ENCODE results near the gene TLR8. TPM values are rescaled to one million over a fixed set of nuclear protein-coding genes. Genes with fewer than 3 reads are reported as not detected.

Gene TLR8
- total RNA-seq, 1 donor from 2014 or later: 1.5 TPM

DNA sequence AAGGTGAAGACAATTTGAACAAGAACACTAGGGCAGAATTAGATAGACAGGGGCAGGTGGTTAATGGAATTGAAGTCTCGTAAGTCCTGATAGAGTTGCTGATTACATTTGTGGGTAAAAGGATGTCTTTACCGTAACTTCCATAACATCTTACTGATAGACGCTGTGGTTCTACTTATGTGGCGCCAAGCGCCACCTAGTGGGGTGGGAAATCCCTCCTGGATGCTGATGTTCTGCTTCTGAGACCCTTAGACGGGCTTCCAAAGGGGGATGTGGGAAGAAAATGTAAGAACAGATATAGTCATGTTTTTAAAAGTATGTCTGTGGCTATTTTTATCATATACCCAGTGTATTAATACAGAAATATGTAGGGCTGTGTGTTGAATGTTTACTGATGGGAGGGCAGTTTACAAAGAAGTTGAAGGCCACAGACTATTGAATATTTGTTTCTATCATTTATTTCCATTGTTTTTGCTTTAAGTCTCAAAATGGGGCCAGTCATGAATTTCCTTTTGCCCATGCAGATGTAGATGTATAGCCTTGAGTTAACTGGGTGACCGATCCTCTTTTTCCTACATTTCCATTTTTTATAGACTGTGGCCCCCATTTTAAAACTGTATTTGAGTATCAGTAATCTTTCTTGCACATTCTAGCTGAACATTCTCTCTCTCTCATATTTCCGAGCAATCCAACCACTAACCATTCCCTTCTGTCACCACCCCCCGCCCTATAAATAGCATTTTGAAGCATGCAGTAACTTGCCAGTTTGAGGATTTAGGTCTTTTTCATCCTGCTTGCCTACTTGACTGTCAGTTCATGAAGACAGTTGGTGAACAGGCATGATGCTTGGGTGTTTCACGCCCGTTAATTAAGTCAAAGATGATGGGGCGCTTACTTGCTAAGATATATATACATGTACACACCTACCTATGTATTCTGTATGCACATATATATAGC lies 12.1 kb upstream of the TLR8 start:
- no peak for ATAC-seq
- intact Hi-C loops (cut with DNase I): loop anchor here (10.0 kb wide), 1 partner anchor 80 kb away; no protein-coding TSS in a partner anchor

DNA sequence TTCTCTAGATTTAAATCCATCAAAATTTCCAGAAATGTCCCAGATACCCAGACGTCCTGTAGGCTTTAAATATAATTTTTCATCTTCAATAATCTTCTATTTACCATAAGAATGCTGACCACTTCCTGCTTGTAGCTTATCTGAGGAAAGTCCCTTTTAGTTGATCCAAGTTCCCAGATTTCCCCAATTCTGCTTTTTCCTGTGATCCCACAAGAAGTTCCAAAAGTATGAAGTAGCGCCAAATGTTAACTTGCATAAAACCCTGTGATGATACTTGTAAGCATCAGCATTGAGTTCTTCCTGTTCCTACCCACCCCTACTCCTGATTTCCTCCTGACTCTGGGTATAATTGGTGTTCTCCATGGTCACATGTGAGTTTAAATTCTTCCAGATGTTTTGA lies 10.6 kb upstream of the TLR8 start:
- DNase-seq (ENCODE audit: missing footprints) (no peak), ATAC-seq (no peak)
- intact Hi-C loops (cut with DNase I): loop anchor here (10.0 kb wide), 1 partner anchor 81 kb away; no protein-coding TSS in a partner anchor

More for the DNA sequence above, 12.1 kb upstream of the TLR8 start:
- no peak for DNase-seq (ENCODE audit: missing footprints)

DNA sequence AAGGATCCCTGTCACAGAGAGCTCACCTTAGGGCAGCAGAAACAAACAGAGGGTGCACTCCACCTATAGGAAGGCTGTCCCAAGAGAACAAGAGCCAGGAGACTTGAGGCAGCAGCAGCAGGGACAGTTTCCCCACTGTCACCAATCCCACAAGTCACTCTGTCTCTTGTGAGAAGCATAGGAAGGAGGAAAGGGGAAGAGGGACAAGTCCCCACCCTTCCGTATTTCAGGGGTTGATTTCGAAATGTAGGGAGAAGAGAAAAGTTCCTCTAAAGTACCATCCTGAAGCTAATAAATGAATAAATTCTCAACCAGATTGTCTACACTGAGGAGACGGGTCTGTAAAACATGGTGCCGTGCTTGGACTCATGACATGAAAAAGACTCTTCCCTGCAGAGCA lies 9.5 kb upstream of the TLR8 start:
- ATAC-seq: no peak
- DNase-seq (ENCODE audit: missing footprints): no peak
- intact Hi-C loops (cut with DNase I): loop anchor here (10.0 kb wide), 1 partner anchor 82 kb away; no protein-coding TSS in a partner anchor

DNA sequence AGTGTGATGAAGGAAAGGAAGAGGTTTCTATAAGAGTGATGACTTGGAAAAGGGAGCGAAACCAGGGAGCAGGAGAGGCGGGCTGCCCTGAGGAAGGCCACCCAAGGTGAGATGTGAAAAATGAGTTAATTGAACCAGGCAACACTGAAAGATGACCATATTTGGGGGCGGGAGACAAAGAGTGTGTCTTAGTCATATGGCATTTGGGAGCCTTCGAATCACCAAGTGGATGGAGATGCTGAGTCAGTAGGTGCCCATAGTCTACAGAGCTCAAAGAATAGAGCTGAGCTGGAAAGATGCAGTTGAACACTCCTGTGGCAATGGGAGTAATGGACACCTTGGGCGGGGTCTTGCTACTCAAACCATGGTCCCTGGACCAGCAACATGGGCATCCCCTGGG lies 8.3 kb upstream of the TLR8 start:
- no peak for DNase-seq (ENCODE audit: missing footprints)
- ATAC-seq: no peak
- intact Hi-C loops (cut with DNase I): loop anchor here (10.0 kb wide), 1 partner anchor 83 kb away; no protein-coding TSS in a partner anchor

DNA sequence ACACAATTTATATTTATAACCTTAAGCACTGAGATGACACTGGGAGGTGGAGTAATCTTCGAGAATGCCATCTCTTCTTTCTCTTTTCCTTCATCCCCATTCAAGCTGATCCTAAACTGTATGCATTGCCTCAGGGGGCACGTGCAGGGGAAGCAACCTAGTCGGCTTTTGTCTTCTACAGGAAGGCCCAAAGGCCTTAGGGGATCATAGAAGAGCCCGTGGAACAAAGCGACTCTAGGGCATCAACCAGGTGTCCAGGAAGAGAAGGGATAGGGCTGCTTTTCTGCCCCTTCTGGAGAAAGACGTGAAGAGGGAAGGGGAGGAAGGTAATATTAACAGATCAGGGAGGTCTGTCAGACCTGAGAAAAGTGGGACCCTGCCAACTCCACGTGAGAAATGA lies 6.9 kb upstream of the TLR8 start:
- ATAC-seq: no peak
- intact Hi-C loops (cut with DNase I): loop anchor here (10.0 kb wide), 1 partner anchor 85 kb away; no protein-coding TSS in a partner anchor
- DNase-seq (ENCODE audit: missing footprints): no peak

DNA sequence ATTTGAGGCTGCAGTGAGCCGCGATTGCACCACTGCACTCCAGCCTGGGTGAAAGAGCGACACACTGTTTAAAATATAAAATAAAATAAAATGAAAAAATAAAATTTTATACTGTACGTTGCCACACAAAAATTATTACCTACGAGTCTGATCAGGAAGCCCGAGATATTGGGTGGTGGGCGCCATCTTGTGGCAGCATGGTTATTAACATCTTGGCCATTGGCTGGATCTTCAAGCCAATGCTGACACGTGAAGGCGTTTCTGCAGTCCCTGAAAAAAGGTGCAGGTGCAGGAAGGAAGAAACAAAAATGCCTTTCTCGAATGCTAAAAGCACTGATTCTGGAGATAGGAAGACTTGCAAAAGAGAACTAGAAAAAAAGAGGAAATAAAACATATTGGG lies 4.9 kb upstream of the TLR8 start:
- intact Hi-C loops (cut with DNase I): no loop called here
- no peak for ATAC-seq
- peak; percentile 70 for DNase-seq (ENCODE audit: missing footprints)

DNA sequence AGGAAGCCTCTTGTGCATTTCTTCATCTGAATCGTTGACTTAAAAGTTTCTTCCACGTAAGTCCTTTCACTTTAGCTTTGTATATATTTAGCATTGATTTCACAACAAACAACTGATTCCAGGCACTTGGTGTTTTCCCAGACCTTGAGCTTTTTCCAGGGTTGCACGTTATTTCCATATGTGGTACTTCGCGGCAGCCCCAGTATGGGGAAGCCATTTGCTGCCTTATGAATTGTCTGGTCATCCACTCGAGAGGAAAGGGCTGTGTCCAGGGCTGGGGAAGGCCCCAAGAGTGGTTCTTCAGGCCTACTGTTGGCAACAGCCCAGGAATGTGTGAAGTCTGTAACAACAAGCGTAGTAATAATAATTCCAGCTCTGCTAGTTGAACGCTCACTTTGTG lies 2.8 kb upstream of the TLR8 start:
- ATAC-seq (no peak), DNase-seq (ENCODE audit: missing footprints) (no peak)
- intact Hi-C loops (cut with DNase I): no loop called here

DNA sequence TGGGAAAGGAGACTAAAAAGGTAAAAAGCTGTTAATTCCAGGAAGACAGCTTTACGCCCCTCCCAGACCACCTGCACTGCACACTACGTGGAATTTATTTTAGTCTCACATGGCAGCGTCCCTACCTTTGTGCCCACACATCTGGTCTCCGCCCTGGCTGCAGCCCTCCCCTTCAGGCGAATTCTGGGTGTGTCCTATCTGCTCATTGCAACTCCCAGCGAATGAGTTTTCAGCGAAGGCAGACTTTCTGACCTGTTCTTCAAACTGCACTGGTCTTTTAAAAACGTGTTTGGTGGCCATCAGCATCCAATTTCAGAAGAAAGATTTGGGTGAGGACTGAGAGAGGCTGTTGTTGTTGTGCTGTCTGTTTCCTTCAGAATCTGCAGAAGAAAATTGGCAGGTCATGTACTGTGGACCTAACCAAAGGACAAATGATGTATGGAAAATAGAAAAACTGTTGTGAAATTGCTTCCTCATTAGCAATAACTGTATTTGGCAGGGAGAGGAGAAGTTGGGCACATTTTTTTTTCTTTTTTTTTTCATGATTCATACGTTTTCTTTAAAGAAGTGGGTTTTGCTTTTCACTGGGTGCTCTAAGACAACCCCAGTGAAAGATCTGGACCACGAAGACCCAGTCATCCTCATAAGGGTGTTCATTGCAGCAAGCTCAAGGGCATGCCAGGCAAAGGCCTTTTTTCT lies 4.2 kb downstream of the TLR8 start:
- intact Hi-C loops (cut with DNase I): no loop called here
- ATAC-seq: no peak

DNA sequence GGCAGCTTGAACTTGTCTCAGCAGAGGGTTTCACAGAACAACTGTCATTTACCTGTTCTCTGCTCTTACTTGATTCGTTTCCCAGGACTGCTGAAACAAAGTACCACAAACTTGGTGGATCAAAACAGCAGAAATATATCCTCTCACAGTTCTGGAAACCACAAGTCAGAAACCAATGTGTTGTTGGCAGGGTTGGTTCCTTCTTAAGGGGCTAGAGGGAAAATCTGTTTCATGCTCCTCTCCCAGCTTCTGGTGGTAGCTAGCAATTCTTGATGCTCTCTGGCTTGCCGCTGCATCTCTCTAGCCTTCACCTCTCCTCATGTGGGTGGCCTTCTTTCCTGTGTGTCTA lies 4.7 kb downstream of the TLR8 start:
- DNase-seq (ENCODE audit: missing footprints): no peak
- intact Hi-C loops (cut with DNase I): no loop called here
- no peak for ATAC-seq

More for the DNA sequence above, 4.2 kb downstream of the TLR8 start:
- DNase-seq (ENCODE audit: missing footprints): no peak

DNA sequence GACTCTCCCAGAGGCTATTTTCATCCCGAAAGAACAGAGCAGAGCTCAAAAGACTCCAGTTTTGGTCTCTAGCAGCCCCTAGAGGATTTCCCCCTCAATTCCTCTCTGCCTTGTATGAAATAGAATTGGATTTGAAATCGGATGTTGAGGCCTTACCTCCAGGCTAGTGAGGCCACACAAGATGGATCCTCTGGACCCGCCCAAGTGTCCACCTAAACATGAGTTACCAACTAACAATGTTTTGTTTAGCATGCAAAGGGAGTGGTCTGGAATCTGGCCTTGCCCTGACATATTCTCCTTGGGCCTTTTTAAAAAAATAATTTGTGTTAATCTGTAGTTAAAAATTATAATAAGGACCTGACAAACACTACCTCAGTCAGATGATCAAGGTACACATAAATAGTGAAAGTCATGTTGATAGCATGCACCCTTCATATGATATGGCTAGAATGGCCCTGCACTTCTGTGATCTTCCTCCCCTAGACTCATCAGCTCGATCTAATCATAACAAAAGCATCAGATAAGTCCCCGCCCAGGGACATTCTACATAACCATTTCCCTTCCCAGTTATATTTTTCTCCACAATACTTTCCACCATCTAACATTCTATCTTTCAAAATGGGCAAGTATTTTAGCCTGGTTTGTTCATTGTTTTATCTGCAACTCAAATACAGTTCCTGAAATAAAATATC lies 6.5 kb downstream of the TLR8 start:
- DNase-seq (ENCODE audit: missing footprints) (no peak), ATAC-seq (no peak)
- intact Hi-C loops (cut with DNase I): no loop called here

DNA sequence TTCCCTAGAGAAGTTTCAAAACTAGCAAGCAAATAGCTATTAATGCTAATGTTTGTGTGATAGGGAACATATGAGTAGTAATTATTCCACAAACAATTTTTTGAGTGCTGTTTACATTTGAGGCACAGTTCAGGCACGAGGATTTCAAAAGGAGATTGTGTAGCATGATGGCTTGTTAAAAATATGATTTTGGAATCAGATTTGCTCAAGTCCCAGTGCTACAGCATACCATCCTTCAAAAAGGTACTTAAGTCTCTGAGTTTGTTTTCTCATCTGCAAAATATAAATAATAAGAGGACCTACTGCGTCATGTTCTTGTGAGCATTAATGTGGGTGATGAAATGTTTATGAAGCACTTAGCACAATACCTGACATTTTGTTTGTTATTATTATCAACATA lies 11.3 kb downstream of the TLR8 start:
- intact Hi-C loops (cut with DNase I): no loop called here
- ATAC-seq: no peak
- no peak for DNase-seq (ENCODE audit: missing footprints)

DNA sequence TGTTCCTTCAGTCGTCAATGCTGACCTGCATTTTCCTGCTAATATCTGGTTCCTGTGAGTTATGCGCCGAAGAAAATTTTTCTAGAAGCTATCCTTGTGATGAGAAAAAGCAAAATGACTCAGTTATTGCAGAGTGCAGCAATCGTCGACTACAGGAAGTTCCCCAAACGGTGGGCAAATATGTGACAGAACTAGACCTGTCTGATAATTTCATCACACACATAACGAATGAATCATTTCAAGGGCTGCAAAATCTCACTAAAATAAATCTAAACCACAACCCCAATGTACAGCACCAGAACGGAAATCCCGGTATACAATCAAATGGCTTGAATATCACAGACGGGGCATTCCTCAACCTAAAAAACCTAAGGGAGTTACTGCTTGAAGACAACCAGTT lies 12.6 kb downstream of the TLR8 start:
- DNase-seq (ENCODE audit: missing footprints): no peak
- intact Hi-C loops (cut with DNase I): no loop called here
- ATAC-seq: no peak

DNA sequence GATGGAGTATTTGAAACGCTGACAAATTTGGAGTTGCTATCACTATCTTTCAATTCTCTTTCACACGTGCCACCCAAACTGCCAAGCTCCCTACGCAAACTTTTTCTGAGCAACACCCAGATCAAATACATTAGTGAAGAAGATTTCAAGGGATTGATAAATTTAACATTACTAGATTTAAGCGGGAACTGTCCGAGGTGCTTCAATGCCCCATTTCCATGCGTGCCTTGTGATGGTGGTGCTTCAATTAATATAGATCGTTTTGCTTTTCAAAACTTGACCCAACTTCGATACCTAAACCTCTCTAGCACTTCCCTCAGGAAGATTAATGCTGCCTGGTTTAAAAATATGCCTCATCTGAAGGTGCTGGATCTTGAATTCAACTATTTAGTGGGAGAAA lies 13.2 kb downstream of the TLR8 start:
- no peak for DNase-seq (ENCODE audit: missing footprints)
- ATAC-seq: no peak
- intact Hi-C loops (cut with DNase I): no loop called here

DNA sequence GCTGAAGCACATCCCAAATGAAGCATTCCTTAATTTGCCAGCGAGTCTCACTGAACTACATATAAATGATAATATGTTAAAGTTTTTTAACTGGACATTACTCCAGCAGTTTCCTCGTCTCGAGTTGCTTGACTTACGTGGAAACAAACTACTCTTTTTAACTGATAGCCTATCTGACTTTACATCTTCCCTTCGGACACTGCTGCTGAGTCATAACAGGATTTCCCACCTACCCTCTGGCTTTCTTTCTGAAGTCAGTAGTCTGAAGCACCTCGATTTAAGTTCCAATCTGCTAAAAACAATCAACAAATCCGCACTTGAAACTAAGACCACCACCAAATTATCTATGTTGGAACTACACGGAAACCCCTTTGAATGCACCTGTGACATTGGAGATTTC lies 14.6 kb downstream of the TLR8 start:
- DNase-seq (ENCODE audit: missing footprints) (no peak), ATAC-seq (no peak)
- intact Hi-C loops (cut with DNase I): no loop called here

DNA sequence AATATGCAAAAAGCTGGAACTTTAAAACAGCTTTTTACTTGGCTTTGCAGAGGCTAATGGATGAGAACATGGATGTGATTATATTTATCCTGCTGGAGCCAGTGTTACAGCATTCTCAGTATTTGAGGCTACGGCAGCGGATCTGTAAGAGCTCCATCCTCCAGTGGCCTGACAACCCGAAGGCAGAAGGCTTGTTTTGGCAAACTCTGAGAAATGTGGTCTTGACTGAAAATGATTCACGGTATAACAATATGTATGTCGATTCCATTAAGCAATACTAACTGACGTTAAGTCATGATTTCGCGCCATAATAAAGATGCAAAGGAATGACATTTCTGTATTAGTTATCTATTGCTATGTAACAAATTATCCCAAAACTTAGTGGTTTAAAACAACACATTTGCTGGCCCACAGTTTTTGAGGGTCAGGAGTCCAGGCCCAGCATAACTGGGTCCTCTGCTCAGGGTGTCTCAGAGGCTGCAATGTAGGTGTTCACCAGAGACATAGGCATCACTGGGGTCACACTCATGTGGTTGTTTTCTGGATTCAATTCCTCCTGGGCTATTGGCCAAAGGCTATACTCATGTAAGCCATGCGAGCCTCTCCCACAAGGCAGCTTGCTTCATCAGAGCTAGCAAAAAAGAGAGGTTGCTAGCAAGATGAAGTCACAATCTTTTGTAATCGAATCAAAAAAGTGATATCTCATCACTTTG lies 15.6 kb downstream of the TLR8 start:
- ATAC-seq (no peak), DNase-seq (ENCODE audit: missing footprints) (no peak)
- intact Hi-C loops (cut with DNase I): no loop called here

DNA sequence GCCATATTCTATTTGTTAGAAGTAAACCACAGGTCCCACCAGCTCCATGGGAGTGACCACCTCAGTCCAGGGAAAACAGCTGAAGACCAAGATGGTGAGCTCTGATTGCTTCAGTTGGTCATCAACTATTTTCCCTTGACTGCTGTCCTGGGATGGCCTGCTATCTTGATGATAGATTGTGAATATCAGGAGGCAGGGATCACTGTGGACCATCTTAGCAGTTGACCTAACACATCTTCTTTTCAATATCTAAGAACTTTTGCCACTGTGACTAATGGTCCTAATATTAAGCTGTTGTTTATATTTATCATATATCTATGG lies 16.1 kb downstream of the TLR8 start:
- no peak for ATAC-seq
- intact Hi-C loops (cut with DNase I): no loop called here

DNA sequence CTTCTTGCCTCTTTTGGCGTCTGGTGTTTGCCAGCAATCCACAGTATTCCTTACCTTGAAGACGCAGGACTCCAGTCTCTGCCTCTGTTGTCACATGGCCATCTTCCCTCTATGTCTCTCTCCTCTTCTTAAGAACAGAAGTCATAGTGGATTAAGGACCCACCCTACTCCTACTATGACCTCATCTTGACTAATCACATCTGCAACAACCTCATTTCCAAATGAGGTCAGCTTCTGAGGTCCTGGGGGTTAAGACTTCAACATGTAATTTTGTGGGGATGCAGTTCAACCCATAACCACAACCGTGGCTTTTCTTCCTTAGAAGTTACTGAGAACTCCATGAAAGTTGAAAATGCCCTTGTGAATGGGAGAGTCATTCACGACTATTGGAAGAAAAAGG lies 23.3 kb downstream of the TLR8 start:
- intact Hi-C loops (cut with DNase I): no loop called here
- no peak for ATAC-seq
- DNase-seq (ENCODE audit: missing footprints): no peak

More for the DNA sequence above, 16.1 kb downstream of the TLR8 start:
- no peak for DNase-seq (ENCODE audit: missing footprints)

DNA sequence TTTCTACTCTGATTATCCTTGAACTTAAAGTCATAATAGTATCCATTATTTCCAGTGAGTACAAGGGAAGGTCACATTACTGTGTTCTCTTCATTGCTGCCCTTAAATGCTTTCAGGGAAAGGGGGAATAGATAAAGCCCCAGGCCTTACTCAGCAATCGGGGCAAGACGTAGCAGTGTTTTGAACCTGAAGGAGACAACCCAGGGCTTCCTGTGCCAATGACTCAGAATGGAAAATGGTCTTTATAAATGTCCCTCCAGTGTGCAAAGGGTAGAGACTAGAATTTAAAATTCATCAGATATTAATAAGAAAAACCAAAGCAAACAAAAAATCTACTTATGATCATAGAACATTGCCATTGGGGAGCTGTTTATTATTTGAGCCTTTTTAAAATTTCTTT lies 23.7 kb downstream of the TLR8 start:
- intact Hi-C loops (cut with DNase I): no loop called here
- no peak for ATAC-seq
- DNase-seq (ENCODE audit: missing footprints): no peak

DNA sequence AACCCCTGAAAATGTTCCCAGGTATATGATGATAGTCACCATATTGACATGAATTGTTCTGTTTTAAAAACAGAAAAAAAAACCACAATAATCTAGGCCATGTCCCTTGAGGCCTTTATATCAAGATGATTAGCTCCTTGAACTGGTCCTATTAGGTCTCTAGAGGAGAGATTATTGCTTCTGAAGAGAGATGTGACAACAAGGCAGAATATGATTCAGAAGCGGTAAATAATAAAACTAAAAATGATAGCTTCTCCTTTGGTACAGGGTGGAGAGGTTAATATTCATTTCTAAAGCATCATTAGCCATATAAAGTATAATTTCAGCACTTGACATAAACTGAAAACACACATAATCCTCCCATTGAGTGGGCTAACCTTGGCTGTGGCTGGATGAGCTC lies 25.8 kb downstream of the TLR8 start:
- no peak for DNase-seq (ENCODE audit: missing footprints)
- no peak for ATAC-seq
- intact Hi-C loops (cut with DNase I): no loop called here
